K562 (cell line): ENCODE results near the gene CEP350. TPM values are rescaled to one million over a fixed set of nuclear protein-coding genes. Genes with fewer than 3 reads are reported as not detected.

ENCODE experiments used
- FOXA1 ChIP-seq: fragments of 450-650 bp; IDR thresholded peaks from 2 replicates; pipeline ENCODE4 v1.6.1; 2016; ENCODE audit warnings: mild to moderate bottlenecking, borderline replicate concordance
- ZBTB7A ChIP-seq: IDR thresholded peaks from 2 replicates; pipeline ENCODE4 v1.6.1; 2011; ENCODE audit warnings: low read depth, mild to moderate bottlenecking, low read length, moderate library complexity, borderline replicate concordance; ENCODE audit not compliant: control insufficient read depth
- ZNF133 ChIP-seq: fragments of 250-450 bp; sonication (Bioruptor Pico); IDR thresholded peaks from 2 replicates; pipeline ENCODE4 v1.4.0; 2020; ENCODE audit warnings: mild to moderate bottlenecking
- ZNF280A ChIP-seq: fragments of 450-650 bp; IDR thresholded peaks from 2 replicates; pipeline ENCODE4 v1.6.1; 2018; ENCODE audit warnings: mild to moderate bottlenecking, low read depth; ENCODE audit not compliant: partially characterized antibody
- ZNF644 ChIP-seq: fragments of 200-800 bp; sonication (Bioruptor generic); IDR thresholded peaks from 2 replicates; pipeline ENCODE4 v1.6.1; 2016; ENCODE audit warnings: low read depth, missing genetic modification characterization, missing compliant biosample characterization
- polyA plus RNA-seq, 8 experiments: library from polyadenylated mRNA; depleted of rRNA in 4 of 8; stranded (reverse) in 5 of 8; unstranded in 3 of 8; fragments of >200 nt; fragmentation: Nextera tagmentation in 2 of 8; fragmentation: Illumina TruSeq in 1 of 8; extraction: Ambion mirVana in 2 of 8; extraction: Trizol in 1 of 8; gene quantifications; 2 replicates each; pipeline versions ENCODE4 v1.2.1 to v1.2.3, GENCODE V29; 2011 to 2014; ENCODE audit warnings: inconsistent platforms in 1 of 8, missing spikeins in 1 of 8
- total RNA-seq, 7 experiments: library from RNA; depleted of rRNA in 6 of 7; stranded (reverse); fragments of >200 nt in 6 of 7; fragmentation: Illumina TruSeq in 2 of 7; extraction: Trizol in 2 of 7; gene quantifications; 2 replicates each; pipeline versions ENCODE4 v1.2.1 to v1.2.3, GENCODE V29; 2011 to 2021; ENCODE audit warnings: low replicate concordance in 1 of 7
- TF ChIP-seq, protein P1 (sequence below): sonication (generic); formaldehyde crosslinking; IDR thresholded peaks from 2 replicates; pipeline ENCODE4 v1.8.1; 2023; ENCODE audit warnings: mild to moderate bottlenecking, missing genetic modification reagents
- TF ChIP-seq, protein P2 (sequence below): fragments of 250-450 bp; sonication (Bioruptor Pico); IDR thresholded peaks from 2 replicates; pipeline ENCODE4 v1.4.0; 2020

The CEP350 gene
- total and polyA plus RNA-seq, 9 of the 15 experiments (the other 6 are each of a cell fraction or from before 2014, with no cell fraction given): 8.3 to 64.3 (median 28.0) TPM

- TF ChIP-seq ZNF644 (tag) (no peak), ZNF280A (no peak), FOXA1 (no peak), ZBTB7A (peak; percentile 49; the same call in 1 of the 2 replicates), ZNF133 (CRISPR knock-in tag) (no peak)
- TF ChIP-seq, protein P1, sequence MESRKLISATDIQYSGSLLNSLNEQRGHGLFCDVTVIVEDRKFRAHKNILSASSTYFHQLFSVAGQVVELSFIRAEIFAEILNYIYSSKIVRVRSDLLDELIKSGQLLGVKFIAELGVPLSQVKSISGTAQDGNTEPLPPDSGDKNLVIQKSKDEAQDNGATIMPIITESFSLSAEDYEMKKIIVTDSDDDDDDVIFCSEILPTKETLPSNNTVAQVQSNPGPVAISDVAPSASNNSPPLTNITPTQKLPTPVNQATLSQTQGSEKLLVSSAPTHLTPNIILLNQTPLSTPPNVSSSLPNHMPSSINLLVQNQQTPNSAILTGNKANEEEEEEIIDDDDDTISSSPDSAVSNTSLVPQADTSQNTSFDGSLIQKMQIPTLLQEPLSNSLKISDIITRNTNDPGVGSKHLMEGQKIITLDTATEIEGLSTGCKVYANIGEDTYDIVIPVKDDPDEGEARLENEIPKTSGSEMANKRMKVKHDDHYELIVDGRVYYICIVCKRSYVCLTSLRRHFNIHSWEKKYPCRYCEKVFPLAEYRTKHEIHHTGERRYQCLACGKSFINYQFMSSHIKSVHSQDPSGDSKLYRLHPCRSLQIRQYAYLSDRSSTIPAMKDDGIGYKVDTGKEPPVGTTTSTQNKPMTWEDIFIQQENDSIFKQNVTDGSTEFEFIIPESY (CRISPR knock-in tag): no peak
- TF ChIP-seq, protein P2, sequence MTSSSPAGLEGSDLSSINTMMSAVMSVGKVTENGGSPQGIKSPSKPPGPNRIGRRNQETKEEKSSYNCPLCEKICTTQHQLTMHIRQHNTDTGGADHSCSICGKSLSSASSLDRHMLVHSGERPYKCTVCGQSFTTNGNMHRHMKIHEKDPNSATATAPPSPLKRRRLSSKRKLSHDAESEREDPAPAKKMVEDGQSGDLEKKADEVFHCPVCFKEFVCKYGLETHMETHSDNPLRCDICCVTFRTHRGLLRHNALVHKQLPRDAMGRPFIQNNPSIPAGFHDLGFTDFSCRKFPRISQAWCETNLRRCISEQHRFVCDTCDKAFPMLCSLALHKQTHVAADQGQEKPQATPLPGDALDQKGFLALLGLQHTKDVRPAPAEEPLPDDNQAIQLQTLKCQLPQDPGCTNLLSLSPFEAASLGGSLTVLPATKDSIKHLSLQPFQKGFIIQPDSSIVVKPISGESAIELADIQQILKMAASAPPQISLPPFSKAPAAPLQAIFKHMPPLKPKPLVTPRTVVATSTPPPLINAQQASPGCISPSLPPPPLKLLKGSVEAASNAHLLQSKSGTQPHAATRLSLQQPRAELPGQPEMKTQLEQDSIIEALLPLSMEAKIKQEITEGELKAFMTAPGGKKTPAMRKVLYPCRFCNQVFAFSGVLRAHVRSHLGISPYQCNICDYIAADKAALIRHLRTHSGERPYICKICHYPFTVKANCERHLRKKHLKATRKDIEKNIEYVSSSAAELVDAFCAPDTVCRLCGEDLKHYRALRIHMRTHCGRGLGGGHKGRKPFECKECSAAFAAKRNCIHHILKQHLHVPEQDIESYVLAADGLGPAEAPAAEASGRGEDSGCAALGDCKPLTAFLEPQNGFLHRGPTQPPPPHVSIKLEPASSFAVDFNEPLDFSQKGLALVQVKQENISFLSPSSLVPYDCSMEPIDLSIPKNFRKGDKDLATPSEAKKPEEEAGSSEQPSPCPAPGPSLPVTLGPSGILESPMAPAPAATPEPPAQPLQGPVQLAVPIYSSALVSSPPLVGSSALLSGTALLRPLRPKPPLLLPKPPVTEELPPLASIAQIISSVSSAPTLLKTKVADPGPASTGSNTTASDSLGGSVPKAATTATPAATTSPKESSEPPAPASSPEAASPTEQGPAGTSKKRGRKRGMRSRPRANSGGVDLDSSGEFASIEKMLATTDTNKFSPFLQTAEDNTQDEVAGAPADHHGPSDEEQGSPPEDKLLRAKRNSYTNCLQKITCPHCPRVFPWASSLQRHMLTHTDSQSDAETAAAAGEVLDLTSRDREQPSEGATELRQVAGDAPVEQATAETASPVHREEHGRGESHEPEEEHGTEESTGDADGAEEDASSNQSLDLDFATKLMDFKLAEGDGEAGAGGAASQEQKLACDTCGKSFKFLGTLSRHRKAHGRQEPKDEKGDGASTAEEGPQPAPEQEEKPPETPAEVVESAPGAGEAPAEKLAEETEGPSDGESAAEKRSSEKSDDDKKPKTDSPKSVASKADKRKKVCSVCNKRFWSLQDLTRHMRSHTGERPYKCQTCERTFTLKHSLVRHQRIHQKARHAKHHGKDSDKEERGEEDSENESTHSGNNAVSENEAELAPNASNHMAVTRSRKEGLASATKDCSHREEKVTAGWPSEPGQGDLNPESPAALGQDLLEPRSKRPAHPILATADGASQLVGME (CRISPR knock-in tag): 0 out of 2 replicates have a peak, but pooled peaks have one; percentile 12
Observed at GRCh38 chr1:180116964-180117763, 162.6 kb downstream of the CEP350 start (continued).
